ENCODE measurements around the gene SYNJ2. TPM values are rescaled to one million over a fixed set of nuclear protein-coding genes. Genes with fewer than 3 reads are reported as not detected.

The SYNJ2 gene
- total and polyA plus RNA-seq, 2 donors (not counting 3 experiments of a cell fraction or from before 2014, with no cell fraction given) = 35.1 to 78.2 TPM

GRCh38 chr6:158125271-158125670 is 143.6 kb downstream of the SYNJ2 start:
- dilution Hi-C loops (cut with MboI; ENCODE audit: extremely low pct_ligation_motif_present, low sequenced_read_pairs) = no loop called here
- CTCF ChIA-PET = no interaction called here

DNA sequence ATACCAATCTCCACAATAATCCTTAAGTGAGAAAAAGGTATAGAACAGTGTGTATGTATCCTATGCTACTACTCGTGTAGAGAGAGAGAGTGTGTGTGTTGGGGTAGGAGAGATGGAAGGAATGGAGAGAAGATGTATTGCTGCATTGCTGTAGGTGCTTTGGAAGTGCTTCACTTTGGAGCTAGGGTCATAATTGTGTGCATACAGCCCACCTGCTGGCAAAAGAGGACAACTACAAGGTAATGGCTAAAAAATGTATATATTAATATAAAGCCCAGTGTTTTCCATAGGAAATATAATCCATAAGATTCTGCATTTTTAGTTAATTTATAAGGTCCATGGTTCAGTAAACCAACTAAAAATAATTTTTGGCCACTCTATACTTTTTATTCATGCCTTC is 150.3 kb downstream of the SYNJ2 start:
- TF ChIP-seq POLR2A (IDR thresholded peaks at IDR 0.05; ENCODE audit: low read depth, low read length) = no peak
- no peak for TF ChIP-seq FOS (IDR thresholded peaks at IDR 0.05; ENCODE audit: borderline replicate concordance, insufficient read depth, low read length)
- peak; percentile 49 for TF ChIP-seq CTCF (IDR thresholded peaks at IDR 0.05; ENCODE audit: extremely low read depth in 1 of 2, insufficient read depth in 1 of 2, low read depth in 1 of 2, low read length in 2 of 2)
- no peak for TF ChIP-seq GATA2 (IDR thresholded peaks at IDR 0.05; ENCODE audit: insufficient read depth, insufficient read length, low read depth, low read length)
- TF ChIP-seq, protein P1, sequence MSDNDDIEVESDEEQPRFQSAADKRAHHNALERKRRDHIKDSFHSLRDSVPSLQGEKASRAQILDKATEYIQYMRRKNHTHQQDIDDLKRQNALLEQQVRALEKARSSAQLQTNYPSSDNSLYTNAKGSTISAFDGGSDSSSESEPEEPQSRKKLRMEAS (IDR thresholded peaks at IDR 0.05; ENCODE audit: insufficient read depth, insufficient read length) = no peak
- no peaks in the 10 kb centered on the region for H3K27me3 ChIP-seq (ENCODE audit: control insufficient read depth in 2 of 2, insufficient read depth in 2 of 2, low read length in 2 of 2)
- POLR2A ChIA-PET = no interaction called here
- DNase-seq (ENCODE audit: low read depth, low spot score) = peak; percentile 53
- H3K4me1 ChIP-seq (ENCODE audit: control insufficient read depth, extremely low read depth, insufficient read depth, low read length) = no peaks in the 10 kb centered on the region
- no peaks in the 10 kb centered on the region for H3K36me3 ChIP-seq (ENCODE audit: control insufficient read depth in 2 of 2, extremely low read depth in 1 of 2, insufficient read depth in 2 of 2, low read length in 2 of 2)
- no peaks in the 10 kb centered on the region for H3K9me1 ChIP-seq (replicated peaks; ENCODE audit: control insufficient read depth, extremely low read depth, insufficient read depth, low read length)
- no peak overlapping the region for H3K27ac ChIP-seq (ENCODE audit: insufficient read depth, low read depth, low read length)
- FAIRE-seq = peak; percentile 59
- no TSS peak for BruUV-seq (replicated peaks)
- H3K4me3 ChIP-seq (replicated peaks in 1 of 3; ENCODE audit: insufficient read depth in 1 of 3, low read depth in 1 of 3, low read length in 3 of 3) = no peak overlapping the region
- no peaks in the 10 kb centered on the region for H3K9me3 ChIP-seq (replicated peaks; ENCODE audit: control insufficient read depth, insufficient read depth, low read length)
- no peak overlapping the region for H3K4me2 ChIP-seq (ENCODE audit: insufficient read depth, low read length)
- dilution Hi-C loops (cut with MboI; ENCODE audit: extremely low pct_ligation_motif_present, low sequenced_read_pairs) (no loop called here), intact Hi-C loops (cut with micrococcal nuclease) (loop anchor here (1.0 to 10.0 kb wide), 2 partner anchors 376 to 807 kb away; partner anchors contain the start of gene TMEM242)
- no peak overlapping the region for H2AFZ ChIP-seq (ENCODE audit: low read depth, low read length)
- H3K9ac ChIP-seq (replicated peaks; ENCODE audit: extremely low read depth, insufficient read depth, low read length) = no peak overlapping the region
- H3K79me2 ChIP-seq (ENCODE audit: control insufficient read depth, insufficient read depth, low read length) = no peaks in the 10 kb centered on the region
- H4K20me1 ChIP-seq (replicated peaks; ENCODE audit: control insufficient read depth, extremely low read depth, insufficient read depth, low read length) = no peaks in the 10 kb centered on the region
- CTCF ChIA-PET = interaction anchor here (0.6 to 3.6 kb wide), 16 partner anchors 11 to 817 kb away, joined by 3 to 22 read pairs (median 4); no protein-coding TSS in a partner anchor

More at GRCh38 chr6:158125271-158125670, 143.6 kb downstream of the SYNJ2 start:
- POLR2A ChIA-PET = no interaction called here
- Histone ChIP-seq H3K27ac (ENCODE audit: insufficient read depth, low read depth, low read length) (no peak overlapping the region), H3K79me2 (ENCODE audit: control insufficient read depth, insufficient read depth, low read length) (no peaks in the 10 kb centered on the region), H3K4me2 (ENCODE audit: insufficient read depth, low read length) (no peak overlapping the region), H3K4me3 (replicated peaks in 1 of 3; ENCODE audit: insufficient read depth in 1 of 3, low read depth in 1 of 3, low read length in 3 of 3) (no peak overlapping the region), H4K20me1 (replicated peaks; ENCODE audit: control insufficient read depth, extremely low read depth, insufficient read depth, low read length) (no peaks in the 10 kb centered on the region), H3K9me1 (replicated peaks; ENCODE audit: control insufficient read depth, extremely low read depth, insufficient read depth, low read length) (no peaks in the 10 kb centered on the region), H3K4me1 (ENCODE audit: control insufficient read depth, extremely low read depth, insufficient read depth, low read length) (no peaks in the 10 kb centered on the region), H2AFZ (ENCODE audit: low read depth, low read length) (no peak overlapping the region), H3K36me3 (ENCODE audit: control insufficient read depth in 2 of 2, extremely low read depth in 1 of 2, insufficient read depth in 2 of 2, low read length in 2 of 2) (peaks cover 0 to 2% of the 10 kb centered on the region in 2 experiments), H3K27me3 (ENCODE audit: control insufficient read depth in 2 of 2, insufficient read depth in 2 of 2, low read length in 2 of 2) (no peaks in the 10 kb centered on the region), H3K9me3 (replicated peaks; ENCODE audit: control insufficient read depth, insufficient read depth, low read length) (no peaks in the 10 kb centered on the region), H3K9ac (replicated peaks; ENCODE audit: extremely low read depth, insufficient read depth, low read length) (no peak overlapping the region)
- intact Hi-C loops (cut with micrococcal nuclease) = no loop called here
- DNase-seq (ENCODE audit: low read depth, low spot score) (no peak), FAIRE-seq (no peak)
- no TSS peak for BruUV-seq (replicated peaks)
- no peak for TF ChIP-seq MYC (IDR thresholded peaks at IDR 0.05; ENCODE audit: low read depth, low read length)
- no peak for TF ChIP-seq FOS (IDR thresholded peaks at IDR 0.05; ENCODE audit: borderline replicate concordance, insufficient read depth, low read length)
- TF ChIP-seq GATA2 (IDR thresholded peaks at IDR 0.05; ENCODE audit: insufficient read depth, insufficient read length, low read depth, low read length) = no peak
